WERI-Rb-1 (cell line): ENCODE data around the gene KCNC1.

Experiments used
- DNase-seq: peaks from one replicate; pipeline ENCODE4 v3.0.0-alpha.2; 2020
- H3K27ac ChIP-seq: fragments of 250-450 bp; sonication (Bioruptor Pico); 2 replicates; pipeline ENCODE4 v1.5.1; 2020; ENCODE audit warnings: mild to moderate bottlenecking, moderate library complexity
- H3K27me3 ChIP-seq: fragments of 250-450 bp; sonication (Bioruptor Pico); 2 replicates; pipeline ENCODE4 v1.5.1; 2021; ENCODE audit warnings: mild to moderate bottlenecking, low read depth, moderate library complexity; ENCODE audit not compliant: insufficient read depth, severe bottlenecking
- H3K36me3 ChIP-seq: fragments of 250-450 bp; sonication (Bioruptor Pico); 2 replicates; pipeline ENCODE4 v1.5.1; 2020; ENCODE audit warnings: mild to moderate bottlenecking, moderate library complexity
- H3K4me3 ChIP-seq: 2 replicates; pipeline ENCODE4 v1.5.1; 2011; ENCODE audit warnings: low read depth, mild to moderate bottlenecking, control low read depth, low read length
- H3K9me3 ChIP-seq: fragments of 250-450 bp; sonication (Bioruptor Pico); 2 replicates; pipeline ENCODE4 v1.5.1; 2021; ENCODE audit warnings: mild to moderate bottlenecking, moderate library complexity; ENCODE audit not compliant: severe bottlenecking
- CTCF ChIP-seq: IDR thresholded peaks from 2 replicates; pipeline ENCODE4 v1.5.1; 2011; ENCODE audit warnings: low read depth, mild to moderate bottlenecking, control low read depth, inconsistent platforms, low read length

The KCNC1 gene

DNA sequence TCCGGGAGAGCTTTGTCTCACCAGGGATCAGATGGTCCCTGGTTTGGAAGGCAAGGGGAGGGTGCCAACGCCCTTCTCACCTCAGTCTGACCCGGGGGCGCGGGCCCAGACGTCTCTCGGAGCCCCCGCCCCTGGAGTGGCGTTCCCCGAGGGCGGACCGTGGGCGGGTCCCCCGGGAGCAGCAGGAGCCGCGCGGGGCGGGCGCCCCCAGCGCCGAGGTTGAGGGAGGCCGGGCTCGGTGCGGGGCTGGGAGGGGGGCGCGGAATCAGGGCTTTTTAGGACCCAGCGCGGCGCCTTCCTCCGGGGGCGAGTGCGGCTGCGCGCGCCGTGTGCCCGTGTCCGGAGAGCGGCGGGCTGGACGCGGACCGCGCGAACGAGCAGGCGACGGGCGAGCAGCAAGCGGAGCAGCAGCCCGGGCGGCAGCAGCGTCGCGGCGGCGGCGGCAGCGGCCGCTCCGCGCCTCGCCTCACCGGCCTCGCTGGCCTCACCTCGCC, at the start of gene KCNC1:
Gene KCNC1 (plus strand): TSS at position 364 of the 494 bp plus-strand sequence. CDS start 1,222 bp downstream, outside the sequence.
- H3K36me3 ChIP-seq = peaks cover 30% of the 10 kb centered on the region
- H3K27ac ChIP-seq = peak within 1 kb of the TSS; percentile 91
- TF ChIP-seq CTCF = peak; percentile 33; the same call in 1 of the 2 replicates
- H3K27me3 ChIP-seq = no peaks in the 10 kb centered on the region
- DNase-seq = peak; percentile 91
- H3K4me3 ChIP-seq = peak within 1 kb of the TSS; percentile 80
- H3K9me3 ChIP-seq = no peaks in the 10 kb centered on the region

- H3K27ac ChIP-seq = peak overlapping the region; percentile 63
- no peaks in the 10 kb centered on the region for H3K27me3 ChIP-seq
- no peaks in the 10 kb centered on the region for H3K9me3 ChIP-seq
- DNase-seq = peak; percentile 94
- H3K4me3 ChIP-seq = no peak overlapping the region
- no peak for TF ChIP-seq CTCF
- H3K36me3 ChIP-seq = no peaks in the 10 kb centered on the region
Measured at GRCh38 chr11:17686231-17686980, 48.2 kb upstream of the KCNC1 start.

GRCh38 chr11:17687946-17688670, 46.5 kb upstream of the KCNC1 start:
- no peak for TF ChIP-seq CTCF
- Histone ChIP-seq H3K27ac (peak overlapping the region; percentile 47), H3K36me3 (no peaks in the 10 kb centered on the region), H3K27me3 (no peaks in the 10 kb centered on the region), H3K4me3 (no peak overlapping the region), H3K9me3 (peaks cover 6% of the 10 kb centered on the region)
- DNase-seq = peak; percentile 87

DNA sequence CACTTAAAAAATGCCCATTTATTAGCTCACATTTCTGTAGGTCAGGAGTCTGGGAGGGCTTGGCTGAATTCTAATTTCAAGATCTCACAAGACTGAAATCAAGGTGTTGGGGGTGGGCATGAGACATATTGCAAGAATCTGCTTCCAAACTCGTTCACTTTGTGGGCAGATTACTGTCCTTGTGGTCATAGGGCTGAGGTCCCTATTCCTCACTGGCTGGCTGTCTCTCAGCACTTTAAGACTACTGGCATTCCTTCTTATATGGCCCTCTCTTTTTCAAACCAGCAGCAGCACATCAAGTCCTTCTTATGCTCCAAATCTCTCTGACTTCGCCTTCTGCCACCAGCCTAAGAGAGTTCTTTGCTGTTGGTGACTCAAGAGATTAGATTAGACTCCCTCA, 43.0 kb upstream of the KCNC1 start:
- DNase-seq = peak; percentile 64
- TF ChIP-seq CTCF = no peak
- H3K27ac ChIP-seq = peak overlapping the region; percentile 56
- no peaks in the 10 kb centered on the region for H3K27me3 ChIP-seq
- H3K4me3 ChIP-seq = no peak overlapping the region
- H3K36me3 ChIP-seq = no peaks in the 10 kb centered on the region
- H3K9me3 ChIP-seq = peaks cover 8% of the 10 kb centered on the region

- Histone ChIP-seq H3K27ac (peak overlapping the region; percentile 56), H3K9me3 (peaks cover 8% of the 10 kb centered on the region), H3K36me3 (no peaks in the 10 kb centered on the region), H3K4me3 (no peak overlapping the region), H3K27me3 (no peaks in the 10 kb centered on the region)
- no peak for TF ChIP-seq CTCF
- DNase-seq = no peak
Measured at GRCh38 chr11:17691976-17692375, 42.6 kb upstream of the KCNC1 start.
